Measurements from ENCODE around the gene ATOSB. TPM values are rescaled to one million over a fixed set of nuclear protein-coding genes. Genes with fewer than 3 reads are reported as not detected.
"Not testable (repeated sequence)": the region's sequence is repeated elsewhere in the genome, so short reads cannot be mapped to it uniquely, and the experiment has no call there.

Gene ATOSB
- total and polyA plus RNA-seq, 2 experiments from 2014 or later: 25.5 to 31.3 TPM

DNA sequence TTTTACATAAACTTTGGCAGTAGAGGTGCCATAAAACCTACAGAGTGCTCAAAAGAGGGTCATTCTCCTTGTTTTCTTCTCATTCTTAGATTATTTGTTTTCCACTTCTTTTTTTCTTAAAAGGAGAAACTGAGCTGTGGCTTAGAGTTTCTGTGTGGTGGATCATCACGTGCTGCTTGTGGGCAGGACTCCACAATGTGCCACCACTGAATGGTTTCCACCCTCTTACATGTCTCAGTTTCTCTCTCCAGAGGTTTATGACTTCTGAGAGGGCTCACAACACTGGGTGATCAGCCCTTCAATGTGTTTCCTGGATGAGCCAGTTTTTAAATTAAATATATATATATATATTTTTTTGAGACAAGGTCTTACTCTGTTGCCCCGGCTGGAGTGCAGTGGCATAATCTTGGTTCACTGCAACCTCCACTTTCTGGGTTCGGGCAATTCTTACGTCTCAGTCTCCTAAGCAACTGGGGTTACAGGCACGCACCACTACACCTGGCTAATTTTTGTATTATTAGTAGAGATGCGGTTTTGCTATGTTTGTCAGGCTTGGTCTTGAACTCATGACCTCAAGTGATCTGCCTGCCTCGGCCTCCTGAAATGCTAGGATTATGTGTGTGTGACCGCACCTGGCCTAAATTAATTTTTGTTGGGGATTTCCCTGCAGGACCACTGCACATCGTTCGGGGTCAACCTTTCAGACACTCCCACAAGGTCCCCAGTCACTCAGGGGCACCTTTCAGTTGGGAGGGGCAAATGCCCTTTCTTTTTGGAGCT, 43.0 kb upstream of the ATOSB start:
- no peaks in the 10 kb centered on the region for H3K36me3 ChIP-seq
- no peak overlapping the region for H3K27ac ChIP-seq
- TF ChIP-seq, protein P1, sequence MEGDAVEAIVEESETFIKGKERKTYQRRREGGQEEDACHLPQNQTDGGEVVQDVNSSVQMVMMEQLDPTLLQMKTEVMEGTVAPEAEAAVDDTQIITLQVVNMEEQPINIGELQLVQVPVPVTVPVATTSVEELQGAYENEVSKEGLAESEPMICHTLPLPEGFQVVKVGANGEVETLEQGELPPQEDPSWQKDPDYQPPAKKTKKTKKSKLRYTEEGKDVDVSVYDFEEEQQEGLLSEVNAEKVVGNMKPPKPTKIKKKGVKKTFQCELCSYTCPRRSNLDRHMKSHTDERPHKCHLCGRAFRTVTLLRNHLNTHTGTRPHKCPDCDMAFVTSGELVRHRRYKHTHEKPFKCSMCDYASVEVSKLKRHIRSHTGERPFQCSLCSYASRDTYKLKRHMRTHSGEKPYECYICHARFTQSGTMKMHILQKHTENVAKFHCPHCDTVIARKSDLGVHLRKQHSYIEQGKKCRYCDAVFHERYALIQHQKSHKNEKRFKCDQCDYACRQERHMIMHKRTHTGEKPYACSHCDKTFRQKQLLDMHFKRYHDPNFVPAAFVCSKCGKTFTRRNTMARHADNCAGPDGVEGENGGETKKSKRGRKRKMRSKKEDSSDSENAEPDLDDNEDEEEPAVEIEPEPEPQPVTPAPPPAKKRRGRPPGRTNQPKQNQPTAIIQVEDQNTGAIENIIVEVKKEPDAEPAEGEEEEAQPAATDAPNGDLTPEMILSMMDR (IDR thresholded peaks at IDR 0.05; ENCODE audit: low read depth, low read length): no peak
- H3K4me3 ChIP-seq: no peak overlapping the region
- no peaks in the 10 kb centered on the region for H3K9me3 ChIP-seq (ENCODE audit: low read depth)
- DNase-seq (ENCODE audit: low read depth in 1 of 2, low spot score in 1 of 2): no peak
- no peaks in the 10 kb centered on the region for H3K27me3 ChIP-seq
- H3K4me1 ChIP-seq (ENCODE audit: low read depth): peaks cover 7% of the 10 kb centered on the region

DNA sequence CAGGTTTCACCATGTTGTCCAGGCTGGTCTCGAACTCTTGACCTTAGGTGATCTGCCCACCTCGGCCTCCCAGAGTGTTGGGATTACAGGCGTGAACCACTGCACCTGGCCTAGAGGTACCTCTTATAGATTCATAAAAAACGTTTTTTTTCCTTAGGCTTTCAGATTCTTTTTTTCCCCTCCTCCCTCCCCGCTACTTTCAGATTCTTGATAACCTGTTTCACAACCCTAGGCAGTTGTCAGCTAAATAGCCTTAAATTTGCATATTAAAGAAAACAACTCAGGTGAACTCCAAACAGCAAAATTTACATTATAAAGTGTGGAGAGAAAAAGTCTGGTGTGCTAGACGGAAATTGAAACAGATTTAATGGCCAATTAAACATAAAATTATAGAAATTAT, 42.2 kb upstream of the ATOSB start:
- H3K4me3 ChIP-seq; H3K9me3 ChIP-seq (ENCODE audit: low read depth); DNase-seq (ENCODE audit: low read depth in 1 of 2, low spot score in 1 of 2); H3K27ac ChIP-seq; H3K36me3 ChIP-seq; H3K27me3 ChIP-seq; H3K4me1 ChIP-seq (ENCODE audit: low read depth): not testable (repeated sequence)

- no peak overlapping the region for H3K4me3 ChIP-seq
- H3K27me3 ChIP-seq: no peaks in the 10 kb centered on the region
- no peak for DNase-seq (ENCODE audit: low read depth in 1 of 2, low spot score in 1 of 2)
- TF ChIP-seq, protein P1 (IDR thresholded peaks at IDR 0.05; ENCODE audit: low read depth, low read length): no peak
- no peaks in the 10 kb centered on the region for H3K4me1 ChIP-seq (ENCODE audit: low read depth)
- no peak overlapping the region for H3K27ac ChIP-seq
- no peaks in the 10 kb centered on the region for H3K9me3 ChIP-seq (ENCODE audit: low read depth)
- H3K36me3 ChIP-seq: no peaks in the 10 kb centered on the region
Measured at GRCh38 chr9:35156781-35157180, 41.1 kb upstream of the ATOSB start.

- DNase-seq (ENCODE audit: low read depth in 1 of 2, low spot score in 1 of 2): no peak
- H3K4me3 ChIP-seq: no peak overlapping the region
- H3K27ac ChIP-seq: no peak overlapping the region
- TF ChIP-seq, protein P1 (IDR thresholded peaks at IDR 0.05; ENCODE audit: low read depth, low read length): no peak
- no peaks in the 10 kb centered on the region for H3K27me3 ChIP-seq
- no peaks in the 10 kb centered on the region for H3K4me1 ChIP-seq (ENCODE audit: low read depth)
- no peaks in the 10 kb centered on the region for H3K36me3 ChIP-seq
- no peaks in the 10 kb centered on the region for H3K9me3 ChIP-seq (ENCODE audit: low read depth)
Measured at GRCh38 chr9:35152926-35153325, 37.3 kb upstream of the ATOSB start.

DNA sequence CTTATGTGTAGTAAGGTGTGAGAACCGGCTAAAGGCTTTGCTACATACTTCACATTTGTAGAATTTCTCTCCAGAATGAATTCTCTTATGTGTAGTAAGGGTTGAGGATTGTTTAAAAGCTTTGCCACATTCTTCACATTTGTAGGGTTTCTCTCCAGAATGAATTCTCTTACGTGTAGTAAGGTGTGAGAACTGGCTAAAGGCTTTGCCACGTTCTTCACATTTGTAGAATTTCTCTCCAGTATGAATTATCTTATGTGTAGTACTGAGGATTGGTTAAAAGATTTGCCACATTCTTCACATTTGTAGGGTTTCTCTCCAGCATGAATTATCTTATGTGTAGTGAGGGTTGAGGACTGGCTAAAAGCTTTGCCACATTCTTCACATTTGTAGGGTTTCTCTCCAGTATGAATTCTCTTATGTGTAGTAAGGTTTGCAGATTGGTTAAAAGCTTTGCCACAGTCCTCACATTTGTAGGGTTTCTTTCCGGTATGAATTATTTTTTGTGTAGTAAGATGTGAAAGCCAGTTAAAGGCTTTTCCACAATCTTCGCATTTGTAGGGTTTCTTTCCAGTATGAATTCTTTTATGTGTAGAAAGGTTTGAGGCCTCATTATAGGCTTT, 32.4 kb upstream of the ATOSB start:
- not testable (repeated sequence) for H3K27me3 ChIP-seq; H3K4me1 ChIP-seq (ENCODE audit: low read depth); H3K27ac ChIP-seq; DNase-seq (ENCODE audit: low read depth in 1 of 2, low spot score in 1 of 2); H3K36me3 ChIP-seq; H3K9me3 ChIP-seq (ENCODE audit: low read depth); H3K4me3 ChIP-seq

- no peak overlapping the region for H3K4me3 ChIP-seq
- TF ChIP-seq, protein P1 (IDR thresholded peaks at IDR 0.05; ENCODE audit: low read depth, low read length): no peak
- no peaks in the 10 kb centered on the region for H3K36me3 ChIP-seq
- no peak for DNase-seq (ENCODE audit: low read depth in 1 of 2, low spot score in 1 of 2)
- no peaks in the 10 kb centered on the region for H3K4me1 ChIP-seq (ENCODE audit: low read depth)
- no peaks in the 10 kb centered on the region for H3K27me3 ChIP-seq
- no peak overlapping the region for H3K27ac ChIP-seq
- H3K9me3 ChIP-seq (ENCODE audit: low read depth): no peaks in the 10 kb centered on the region
Measured at GRCh38 chr9:35142037-35142436, 26.4 kb upstream of the ATOSB start.

Measured in cardiac muscle cell (in vitro differentiated cells and primary cell).